ENCODE results near the gene P2RY6. TPM values are rescaled to one million over a fixed set of nuclear protein-coding genes. Genes with fewer than 3 reads are reported as not detected.

Gene P2RY6
- total RNA-seq, 1 experiment from 2014 or later, result 34.7 TPM

GRCh38 chr11:73316422-73316821 is 44.3 kb downstream of the P2RY6 start:
- CTCF ChIA-PET, result no interaction called here
- Histone ChIP-seq H4K20me1 (ENCODE audit: insufficient read depth) (peaks cover 40% of the 10 kb centered on the region), H2AFZ (no peak overlapping the region), H3K9me3 (ENCODE audit: insufficient read depth, low read depth) (no peaks in the 10 kb centered on the region), H3K79me2 (ENCODE audit: low read depth) (peaks cover 15% of the 10 kb centered on the region; the same call in 1 of the 2 replicates), H3K4me3 (no peak overlapping the region), H3K27ac (no peak overlapping the region), H3F3A (ENCODE audit: insufficient read depth, low read depth) (peaks cover 4% of the 10 kb centered on the region; the same call in 1 of the 2 replicates), H3K36me3 (ENCODE audit: low read depth) (no peaks in the 10 kb centered on the region), H3K4me1 (replicated peaks; ENCODE audit: insufficient read depth) (peaks cover 24% of the 10 kb centered on the region), H3K27me3 (ENCODE audit: insufficient read depth, low read depth) (no peaks in the 10 kb centered on the region), H3K9me2 (ENCODE audit: insufficient read depth) (no peaks in the 10 kb centered on the region), H3K4me2 (no peak overlapping the region)
- DNase-seq, result no peak
- no TSS peak for BruUV-seq (replicated peaks)
- intact Hi-C loops (cut with micrococcal nuclease; ENCODE audit: unreplicated experiment), result no loop called here
- POLR2A ChIA-PET (ENCODE audit: unreplicated experiment), result no interaction called here
- TF ChIP-seq EZH2 (IDR thresholded peaks at IDR 0.05; ENCODE audit: low read depth) (no peak), CTCF (conservative IDR thresholded peaks at IDR 0.05) (no peak)

GRCh38 chr11:73317373-73317772 is 45.2 kb downstream of the P2RY6 start:
- ChIA-PET POLR2A (ENCODE audit: unreplicated experiment) (interaction anchor here (0.6 kb wide), 1 partner anchor 917 kb away, joined by 3 read pairs; no protein-coding TSS in a partner anchor), CTCF (interaction anchor here (0.6 kb wide), 1 partner anchor 71 kb away, joined by 3 read pairs; no protein-coding TSS in a partner anchor)
- no peak overlapping the region for H3K27ac ChIP-seq
- H3K4me3 ChIP-seq, result no peak overlapping the region
- H4K20me1 ChIP-seq (ENCODE audit: insufficient read depth), result peaks cover 35% of the 10 kb centered on the region
- H3K4me1 ChIP-seq (replicated peaks; ENCODE audit: insufficient read depth), result peaks cover 18% of the 10 kb centered on the region
- intact Hi-C loops (cut with micrococcal nuclease; ENCODE audit: unreplicated experiment), result no loop called here
- no TSS peak for BruUV-seq (replicated peaks)
- no peak overlapping the region for H3K4me2 ChIP-seq
- H3K9me3 ChIP-seq (ENCODE audit: insufficient read depth, low read depth), result no peaks in the 10 kb centered on the region
- H3F3A ChIP-seq (ENCODE audit: insufficient read depth, low read depth), result peaks cover 4% of the 10 kb centered on the region; the same call in 1 of the 2 replicates
- H3K9me2 ChIP-seq (ENCODE audit: insufficient read depth), result no peaks in the 10 kb centered on the region
- no peak for DNase-seq
- H3K79me2 ChIP-seq (ENCODE audit: low read depth), result 0 out of 2 replicates have a peak, but pooled peaks cover 7% of the 10 kb centered on the region
- H3K36me3 ChIP-seq (ENCODE audit: low read depth), result no peaks in the 10 kb centered on the region
- no peak for TF ChIP-seq CTCF (conservative IDR thresholded peaks at IDR 0.05)
- TF ChIP-seq EZH2 (IDR thresholded peaks at IDR 0.05; ENCODE audit: low read depth), result no peak
- no peaks in the 10 kb centered on the region for H3K27me3 ChIP-seq (ENCODE audit: insufficient read depth, low read depth)
- H2AFZ ChIP-seq, result no peak overlapping the region

- Histone ChIP-seq H3K36me3 (ENCODE audit: low read depth) (no peaks in the 10 kb centered on the region), H2AFZ (no peak overlapping the region), H3K4me2 (no peak overlapping the region), H3K27me3 (ENCODE audit: insufficient read depth, low read depth) (no peaks in the 10 kb centered on the region), H3K4me3 (no peak overlapping the region), H3K9me3 (ENCODE audit: insufficient read depth, low read depth) (no peaks in the 10 kb centered on the region), H3K4me1 (replicated peaks; ENCODE audit: insufficient read depth) (peaks cover 13% of the 10 kb centered on the region; the same call in 1 of the 2 replicates), H3K9me2 (ENCODE audit: insufficient read depth) (no peaks in the 10 kb centered on the region), H3K27ac (no peak overlapping the region), H4K20me1 (ENCODE audit: insufficient read depth) (peaks cover 32% of the 10 kb centered on the region), H3K79me2 (ENCODE audit: low read depth) (0 out of 2 replicates have a peak, but pooled peaks cover 3% of the 10 kb centered on the region), H3F3A (ENCODE audit: insufficient read depth, low read depth) (peaks cover 4% of the 10 kb centered on the region; the same call in 1 of the 2 replicates)
- TF ChIP-seq EZH2 (IDR thresholded peaks at IDR 0.05; ENCODE audit: low read depth) (no peak), CTCF (conservative IDR thresholded peaks at IDR 0.05) (no peak)
- ChIA-PET CTCF (interaction anchor here (0.6 kb wide), 1 partner anchor 71 kb away, joined by 3 read pairs; no protein-coding TSS in a partner anchor), POLR2A (ENCODE audit: unreplicated experiment) (no interaction called here)
- no peak for DNase-seq
- BruUV-seq (replicated peaks), result no TSS peak
- intact Hi-C loops (cut with micrococcal nuclease; ENCODE audit: unreplicated experiment), result no loop called here
These were observed 45.7 kb downstream of the P2RY6 start for GRCh38 chr11:73317803-73318202.
